Cardiac septum (tissue), 1 donor: Measurements from ENCODE around the gene S100A1. TPM values are rescaled to one million over a fixed set of nuclear protein-coding genes. Genes with fewer than 3 reads are reported as not detected.
"Not testable (repeated sequence)": the region's sequence is repeated elsewhere in the genome, so short reads cannot be mapped to it uniquely, and the experiment has no call there.

ENCODE experiments used
- DNase-seq: peaks from one replicate; pipeline ENCODE4 v3.0.0-alpha.2; 2020; ENCODE audit warnings: low spot score
- intact Hi-C: fragments of 100-400 bp; cut with DNase I; formaldehyde crosslinking; loops from one replicate; pipeline ENCODE4 v1.14.0; 2022
- total RNA-seq: library from RNA; stranded (reverse); fragmentation: NEBNext Ultra II Directional; extraction: Animal tissue kit (Norgen Biotek cat#: 25700); gene quantifications from one replicate; pipeline ENCODE4 v1.2.1, GENCODE V29; 2021
- donor health status: DM: no; HTN: no; CAD: no.

The S100A1 gene
- total RNA-seq, 1 donor from 2014 or later: 1,915 TPM

- intact Hi-C loops: loop anchor here (5.0 kb wide), 1 partner anchor 45 kb away; the partner anchor contains the start of gene ILF2
- DNase-seq: no peak
Observed at GRCh38 chr1:153626904-153627714, 1.1 kb upstream of the S100A1 start, which contains the start of gene S100A13. TSS of gene S100A13 (minus strand) at chr1:153627505. CDS start at chr1:153626472, 1,033 bp downstream.

GRCh38 chr1:153628638-153629342 lies 556 bp downstream of the S100A1 start:
- intact Hi-C loops: loop anchor here (5.0 kb wide), 1 partner anchor 44 kb away; the partner anchor contains the start of gene ILF2
- peak; percentile 17 for DNase-seq

DNA sequence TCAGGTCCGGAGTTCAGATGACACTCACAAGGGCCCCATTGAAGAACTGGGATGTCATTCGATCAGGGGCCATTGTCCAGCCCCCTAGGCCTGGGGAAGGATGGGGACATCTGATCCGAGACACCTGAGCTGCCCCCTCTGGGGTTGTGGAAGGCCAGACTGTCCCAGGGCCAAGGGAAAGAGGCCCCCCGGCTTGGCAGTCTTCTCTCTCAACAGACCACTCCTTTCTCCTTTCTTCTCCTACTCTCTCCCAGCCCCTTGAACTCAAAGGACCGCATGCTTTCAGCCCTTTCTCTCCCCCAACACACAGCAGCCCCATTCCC lies 1.1 kb downstream of the S100A1 start:
- DNase-seq: peak; percentile 60
- intact Hi-C loops: loop anchor here (5.0 kb wide), 1 partner anchor 43 kb away; the partner anchor contains the start of gene ILF2

- DNase-seq: peak; percentile 90
- intact Hi-C loops: loop anchor here (5.0 kb wide), 2 partner anchors 42 to 123 kb away; partner anchors contain the start of gene ILF2
Observed at GRCh38 chr1:153629971-153630370, 1.7 kb downstream of the S100A1 start.

GRCh38 chr1:153630384-153630783 lies 2.1 kb downstream of the S100A1 start:
- DNase-seq: peak; percentile 33
- intact Hi-C loops: loop anchor here (5.0 kb wide), 1 partner anchor 123 kb away; no protein-coding TSS in a partner anchor

DNA sequence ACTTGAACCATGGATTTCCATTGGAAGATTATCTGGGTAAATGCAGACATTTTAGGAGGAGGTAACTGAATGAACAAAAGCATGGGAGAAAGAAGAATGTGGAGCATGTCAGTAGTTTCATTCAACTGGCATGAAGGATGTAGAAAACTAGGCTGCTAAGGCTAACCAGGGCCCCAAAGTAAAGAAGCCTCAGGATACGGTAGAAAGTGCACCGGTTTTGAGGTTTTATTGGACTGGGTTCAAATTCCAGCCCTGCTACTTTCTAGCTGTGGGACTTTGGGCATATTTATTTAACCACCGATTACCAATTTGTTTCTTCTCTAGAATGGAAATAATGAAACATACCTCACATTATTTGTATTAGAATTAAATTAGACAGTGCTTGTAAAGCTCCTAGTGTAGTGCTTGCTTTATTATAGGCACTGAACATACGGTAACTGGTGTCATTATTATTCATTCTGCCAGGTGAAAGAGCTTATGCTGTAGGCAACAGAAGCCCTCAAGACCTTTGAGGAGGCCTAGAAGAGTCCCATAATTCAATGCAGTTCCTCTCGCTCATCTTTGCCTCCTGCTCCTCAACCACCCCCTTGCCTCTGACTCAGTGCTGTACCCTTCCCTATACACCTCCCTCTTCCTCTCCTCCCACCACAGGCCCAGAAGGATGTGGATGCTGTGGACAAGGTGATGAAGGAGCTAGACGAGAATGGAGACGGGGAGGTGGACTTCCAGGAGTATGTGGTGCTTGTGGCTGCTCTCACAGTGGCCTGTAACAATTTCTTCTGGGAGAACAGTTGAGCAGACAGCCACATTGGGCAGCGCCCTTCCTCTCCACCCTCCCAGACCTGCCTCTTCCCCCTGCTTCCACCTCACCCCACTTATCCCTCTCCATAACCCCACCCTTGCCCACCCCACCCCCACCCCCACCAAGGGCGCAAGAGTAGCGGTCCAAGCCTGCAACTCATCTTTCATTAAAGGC lies 3.1 kb downstream of the S100A1 start:
- peak; percentile 63 for DNase-seq
- intact Hi-C loops: loop anchor here (5.0 kb wide), 1 partner anchor 124 kb away; no protein-coding TSS in a partner anchor

DNA sequence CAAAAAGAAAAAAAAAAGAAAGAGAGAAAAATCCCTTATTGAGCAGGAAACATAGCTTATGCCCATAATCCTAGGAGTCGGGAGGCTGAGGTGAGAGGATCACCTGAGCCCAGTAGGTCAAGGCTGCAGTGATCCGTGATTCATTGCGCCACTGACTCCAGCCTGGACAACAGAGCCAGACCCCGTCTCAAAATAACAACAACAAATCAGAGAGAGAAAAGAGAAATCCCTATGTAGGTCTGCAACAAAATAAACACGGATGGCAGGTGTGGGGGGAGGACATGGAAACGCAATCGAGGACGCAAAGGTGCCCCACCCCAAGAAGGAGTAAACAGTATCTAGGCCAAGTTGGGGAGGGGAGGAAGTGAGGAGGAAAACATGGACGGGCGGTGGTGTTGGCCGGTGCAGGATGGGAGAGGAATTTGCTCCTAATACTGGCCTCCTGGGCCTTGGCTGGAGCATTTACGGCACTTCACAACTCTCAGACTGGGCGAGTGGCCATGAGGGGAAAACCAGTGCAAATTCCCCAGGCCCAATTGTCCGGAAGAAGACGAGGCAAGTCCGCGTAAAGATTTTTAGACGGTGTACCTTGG lies 5.0 kb downstream of the S100A1 start:
- DNase-seq: peak; percentile 26
- intact Hi-C loops: loop anchor here (5.0 kb wide), 1 partner anchor 126 kb away; no protein-coding TSS in a partner anchor

DNA sequence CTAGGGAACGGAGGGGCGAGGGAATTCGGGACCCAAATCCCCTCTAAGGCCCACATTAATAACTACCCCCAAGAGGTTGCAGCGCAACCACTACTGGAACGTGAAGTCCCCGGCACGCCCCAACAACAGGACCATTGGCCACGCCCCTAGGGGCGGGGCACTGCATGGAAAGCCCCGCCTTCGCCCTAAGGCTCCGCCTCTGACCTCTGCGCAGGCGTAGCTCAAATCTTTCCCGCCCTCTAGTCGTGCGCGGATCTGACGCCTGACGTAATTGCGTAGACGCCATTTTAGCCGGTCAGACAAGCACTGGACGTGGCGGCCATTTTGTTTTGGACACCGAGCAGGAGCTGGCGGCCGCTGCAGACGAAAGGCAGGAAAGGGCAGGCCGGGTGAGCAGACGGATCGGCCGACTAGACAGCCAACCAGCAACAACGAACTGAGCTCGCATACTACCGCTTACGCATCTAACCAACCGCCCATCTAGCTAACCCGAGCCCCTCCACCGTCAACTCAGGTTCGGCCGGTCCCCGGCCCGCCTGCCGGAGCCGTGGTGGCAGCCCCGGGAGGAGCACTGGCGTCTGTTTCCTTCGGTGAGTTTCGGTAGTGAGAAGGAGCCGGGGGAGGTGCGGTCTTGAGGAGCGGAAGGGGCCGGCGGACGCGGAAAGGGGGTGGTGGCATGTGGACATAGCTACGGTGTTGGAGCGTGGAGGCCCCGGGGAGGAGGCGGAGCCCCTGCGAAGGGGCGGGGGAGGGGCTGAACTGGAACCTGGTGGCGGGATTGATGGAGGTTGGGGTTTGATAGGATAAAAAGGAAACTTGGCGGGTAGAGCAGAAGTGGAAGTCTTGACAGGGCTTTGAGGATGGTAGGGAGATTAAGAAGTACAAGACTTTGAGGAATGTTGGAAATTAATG lies 5.8 kb downstream of the S100A1 start, which contains the start of gene CHTOP:
TSS of gene CHTOP (plus strand) at position 313 of the 912 bp plus-strand sequence. CDS start 2,523 bp downstream, outside the sequence.
- intact Hi-C loops: loop anchor here (2.0 to 5.0 kb wide), 2 partner anchors 25 to 127 kb away; partner anchors contain the start of gene SNAPIN
- DNase-seq: peak; percentile 99

- intact Hi-C loops: loop anchor here (2.0 to 5.0 kb wide), 2 partner anchors 23 to 91 kb away; partner anchors contain the start of genes INTS3 and SNAPIN
Observed at GRCh38 chr1:153635872-153636271, 7.6 kb downstream of the S100A1 start.

GRCh38 chr1:153636312-153636711 lies 8.1 kb downstream of the S100A1 start:
- intact Hi-C loops: loop anchor here (5.0 kb wide), 1 partner anchor 91 kb away; the partner anchor contains the start of gene INTS3
- DNase-seq: no peak

More at GRCh38 chr1:153635872-153636271, 7.6 kb downstream of the S100A1 start:
- DNase-seq: no peak

DNA sequence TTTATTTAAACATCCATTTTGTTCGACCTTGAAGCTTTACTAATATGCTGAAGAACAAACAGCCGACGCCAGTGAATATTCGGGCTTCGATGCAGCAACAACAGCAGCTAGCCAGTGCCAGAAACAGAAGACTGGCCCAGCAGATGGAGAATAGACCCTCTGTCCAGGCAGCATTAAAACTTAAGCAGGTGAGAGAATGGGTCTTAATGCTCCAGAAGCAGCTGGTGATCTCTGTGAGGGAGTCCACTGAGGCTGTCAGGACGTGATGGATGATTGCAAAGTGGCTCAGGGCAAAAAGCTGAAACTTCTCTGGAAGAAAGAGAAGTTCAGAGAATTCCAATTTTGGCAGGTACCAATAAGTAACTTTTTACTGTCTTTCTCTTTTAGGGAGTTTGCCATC lies 10.0 kb downstream of the S100A1 start:
- intact Hi-C loops: loop anchor here (5.0 kb wide), 1 partner anchor 89 kb away; the partner anchor contains the start of gene INTS3
- no peak for DNase-seq

- intact Hi-C loops: loop anchor here (5.0 kb wide), 1 partner anchor 88 kb away; the partner anchor contains the start of gene INTS3
- DNase-seq: no peak
Observed at GRCh38 chr1:153639280-153639679, 11.0 kb downstream of the S100A1 start.

- DNase-seq, intact Hi-C loops: not testable (repeated sequence)
Observed at GRCh38 chr1:153640213-153640612, 12.0 kb downstream of the S100A1 start.

DNA sequence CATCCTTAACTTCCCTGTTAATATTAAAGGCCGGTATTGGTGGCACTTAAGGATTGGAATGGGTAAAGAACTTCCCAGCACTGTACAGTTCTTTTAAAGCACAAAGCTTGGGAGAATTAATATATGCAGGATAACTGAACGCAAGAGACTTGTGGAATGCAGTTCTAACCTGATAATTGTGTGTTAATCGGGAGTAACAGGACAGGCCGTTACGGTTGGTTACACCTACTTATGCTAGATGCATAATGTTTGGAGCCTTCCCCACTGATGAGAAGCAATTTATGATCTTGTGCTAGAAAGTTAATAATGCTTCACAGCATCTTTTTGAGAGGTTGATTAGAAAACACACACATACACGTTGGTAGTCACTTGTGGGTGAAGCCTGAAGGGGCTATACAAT lies 12.6 kb downstream of the S100A1 start:
- DNase-seq: no peak
- intact Hi-C loops: no loop called here

- no peak for DNase-seq
- intact Hi-C loops: no loop called here
Observed at GRCh38 chr1:153642161-153642560, 13.9 kb downstream of the S100A1 start.

- intact Hi-C loops: no loop called here
- no peak for DNase-seq
Observed at GRCh38 chr1:153643100-153643499, 14.9 kb downstream of the S100A1 start.

DNA sequence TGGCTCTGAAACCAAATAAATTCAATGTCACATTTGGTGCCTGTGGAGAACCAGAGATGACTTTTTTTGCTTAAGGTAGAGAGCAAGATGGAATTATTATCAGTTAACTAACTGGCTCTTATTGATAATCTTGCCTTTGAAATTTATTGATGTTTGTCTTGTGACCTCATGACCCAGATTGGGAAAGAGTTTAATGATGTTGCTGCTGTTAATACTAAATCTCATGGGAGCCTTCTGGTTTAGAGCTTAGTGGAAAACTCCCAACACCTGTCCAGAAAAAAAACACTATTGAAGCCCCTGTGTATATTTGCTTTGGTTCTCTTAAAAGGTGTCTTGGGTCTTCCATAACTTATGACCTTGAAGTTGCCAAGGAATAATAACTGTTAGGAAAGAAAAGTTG lies 15.6 kb downstream of the S100A1 start:
- DNase-seq: no peak
- intact Hi-C loops: no loop called here
